Esophagus muscularis mucosa (tissue), 4 donors: ENCODE results near the gene CBFA2T2.

Experiments
- EP300 ChIP-seq: sonication (generic); formaldehyde crosslinking; IDR thresholded peaks from one replicate; pipeline ENCODE4 v1.6.1; 2017; ENCODE audit warnings: antibody characterized with exemption
- POLR2A ChIP-seq: fragments of 450-650 bp; IDR thresholded peaks from one replicate; pipeline ENCODE4 v1.6.1; 2017; ENCODE audit warnings: antibody characterized with exemption, moderate library complexity, mild to moderate bottlenecking, low read depth
- TF ChIP-seq, protein P1 (sequence below), 3 experiments: fragments of 200-600 bp in 2 of 3; fragments of 450-650 bp in 1 of 3; sonication (generic) in 2 of 3; IDR thresholded peaks; one replicate each; pipeline ENCODE4 v1.5.1; 2017 to 2019; ENCODE audit warnings: antibody characterized with exemption in 3 of 3, mild to moderate bottlenecking in 2 of 3, moderate library complexity in 1 of 3

DNA sequence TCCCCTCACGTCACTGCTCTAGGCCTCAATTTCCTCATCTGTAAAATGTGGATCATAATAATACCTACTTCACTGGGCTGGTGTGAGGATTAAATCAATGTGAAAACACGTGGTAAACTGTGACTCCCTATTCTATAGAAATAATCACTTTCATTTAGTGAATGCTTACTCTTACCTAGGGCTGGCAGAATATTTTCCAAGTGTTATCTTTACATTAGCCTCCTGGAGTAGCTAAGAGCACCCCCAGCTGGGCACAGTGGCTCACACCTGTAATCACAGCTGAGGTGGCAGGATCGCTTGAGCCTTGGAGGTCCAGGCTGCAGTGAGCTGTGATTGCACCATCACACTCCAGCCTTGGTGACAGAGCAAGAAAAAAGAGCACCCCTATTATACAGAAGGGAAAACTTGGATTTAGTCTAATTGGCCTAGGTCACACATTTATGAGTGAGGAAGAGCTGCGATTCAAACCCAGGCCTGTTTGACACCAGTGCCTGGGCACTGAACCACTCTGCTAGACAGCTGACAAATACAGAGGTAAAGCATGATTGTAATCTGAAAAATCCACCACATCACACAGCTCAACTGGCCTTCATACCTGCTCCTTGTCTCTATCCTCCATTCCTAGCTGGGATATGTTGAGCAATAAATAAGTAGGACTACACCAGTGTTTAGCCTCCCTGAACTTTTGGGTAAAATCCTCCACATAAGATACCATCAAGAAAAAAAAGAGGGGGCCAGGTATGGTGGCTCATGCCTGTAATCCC, 44.9 kb upstream of the CBFA2T2 start:
- TF ChIP-seq POLR2A, result no peak
- TF ChIP-seq, protein P1, sequence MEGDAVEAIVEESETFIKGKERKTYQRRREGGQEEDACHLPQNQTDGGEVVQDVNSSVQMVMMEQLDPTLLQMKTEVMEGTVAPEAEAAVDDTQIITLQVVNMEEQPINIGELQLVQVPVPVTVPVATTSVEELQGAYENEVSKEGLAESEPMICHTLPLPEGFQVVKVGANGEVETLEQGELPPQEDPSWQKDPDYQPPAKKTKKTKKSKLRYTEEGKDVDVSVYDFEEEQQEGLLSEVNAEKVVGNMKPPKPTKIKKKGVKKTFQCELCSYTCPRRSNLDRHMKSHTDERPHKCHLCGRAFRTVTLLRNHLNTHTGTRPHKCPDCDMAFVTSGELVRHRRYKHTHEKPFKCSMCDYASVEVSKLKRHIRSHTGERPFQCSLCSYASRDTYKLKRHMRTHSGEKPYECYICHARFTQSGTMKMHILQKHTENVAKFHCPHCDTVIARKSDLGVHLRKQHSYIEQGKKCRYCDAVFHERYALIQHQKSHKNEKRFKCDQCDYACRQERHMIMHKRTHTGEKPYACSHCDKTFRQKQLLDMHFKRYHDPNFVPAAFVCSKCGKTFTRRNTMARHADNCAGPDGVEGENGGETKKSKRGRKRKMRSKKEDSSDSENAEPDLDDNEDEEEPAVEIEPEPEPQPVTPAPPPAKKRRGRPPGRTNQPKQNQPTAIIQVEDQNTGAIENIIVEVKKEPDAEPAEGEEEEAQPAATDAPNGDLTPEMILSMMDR (IDR thresholded peaks at IDR 0.05), result no peak
- TF ChIP-seq EP300, result no peak
